ENCODE measurements around the gene SLK. TPM values are rescaled to one million over a fixed set of nuclear protein-coding genes. Genes with fewer than 3 reads are reported as not detected.

The SLK gene
- polyA plus RNA-seq, 2 donors, result 34.6 to 37.3 TPM

- Histone ChIP-seq H3K4me3 (ENCODE audit: low read depth in 1 of 2, low read length in 2 of 2) (no peak overlapping the region), H3K27me3 (ENCODE audit: control insufficient read depth in 1 of 2, insufficient read depth in 2 of 2, low read length in 2 of 2) (no peaks in the 10 kb centered on the region), H3K4me1 (ENCODE audit: control insufficient read depth in 2 of 2, insufficient read depth in 2 of 2, low read length in 1 of 2) (no peaks in the 10 kb centered on the region), H3K9me3 (ENCODE audit: control insufficient read depth in 2 of 2, insufficient read depth in 1 of 2, low read depth in 1 of 2, low read length in 1 of 2) (no peaks in the 10 kb centered on the region), H3K36me3 (ENCODE audit: control insufficient read depth in 2 of 2, insufficient read depth in 2 of 2, low read length in 1 of 2) (peaks cover 0 to 27% of the 10 kb centered on the region in 2 donors), H3K27ac (ENCODE audit: low read depth in 2 of 2, low read length in 1 of 2) (no peak overlapping the region)
- WGBS, 2 donors, result 81 to 82% methylated on average over 18 of the region's 18 CpGs
These were observed 68.5 kb downstream of the SLK start for GRCh38 chr10:104035194-104036068.

DNA sequence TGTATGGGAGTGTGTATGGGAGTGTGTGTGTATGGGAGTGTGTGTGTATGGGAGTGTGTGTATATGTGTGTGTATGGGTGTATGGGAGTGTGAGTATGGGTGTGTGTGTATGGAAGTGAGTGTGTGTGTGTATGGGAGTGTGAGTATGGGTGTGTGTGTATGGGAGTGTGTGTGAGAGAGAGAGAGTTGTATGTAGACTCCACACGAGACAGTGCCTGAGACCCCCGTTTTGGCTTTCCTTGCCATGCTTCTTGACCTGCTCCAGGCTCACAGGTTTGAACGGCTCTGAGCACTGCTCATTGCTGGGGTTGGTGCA, 69.1 kb downstream of the SLK start:
- Histone ChIP-seq H3K4me1 (ENCODE audit: control insufficient read depth in 2 of 2, insufficient read depth in 2 of 2, low read length in 1 of 2) (no peaks in the 10 kb centered on the region), H3K36me3 (ENCODE audit: control insufficient read depth in 2 of 2, insufficient read depth in 2 of 2, low read length in 1 of 2) (peaks cover 0 to 30% of the 10 kb centered on the region in 2 donors), H3K4me3 (ENCODE audit: low read depth in 1 of 2, low read length in 2 of 2) (no peak overlapping the region), H3K9me3 (ENCODE audit: control insufficient read depth in 2 of 2, insufficient read depth in 1 of 2, low read depth in 1 of 2, low read length in 1 of 2) (no peaks in the 10 kb centered on the region), H3K27ac (ENCODE audit: low read depth in 2 of 2, low read length in 1 of 2) (no peak overlapping the region), H3K27me3 (ENCODE audit: control insufficient read depth in 1 of 2, insufficient read depth in 2 of 2, low read length in 2 of 2) (no peaks in the 10 kb centered on the region)
- 46 to 53% methylated on average over 3 of the region's 3 CpGs for WGBS, 2 donors

- no peaks in the 10 kb centered on the region for H3K27me3 ChIP-seq (ENCODE audit: control insufficient read depth in 1 of 2, insufficient read depth in 2 of 2, low read length in 2 of 2)
- 66 to 68% methylated on average over 21 of the region's 21 CpGs for WGBS, 2 donors
- H3K27ac ChIP-seq (ENCODE audit: low read depth in 2 of 2, low read length in 1 of 2), result no peak overlapping the region
- H3K4me1 ChIP-seq (ENCODE audit: control insufficient read depth in 2 of 2, insufficient read depth in 2 of 2, low read length in 1 of 2), result no peaks in the 10 kb centered on the region
- H3K4me3 ChIP-seq (ENCODE audit: low read depth in 1 of 2, low read length in 2 of 2), result no peak overlapping the region
- H3K36me3 ChIP-seq (ENCODE audit: control insufficient read depth in 2 of 2, insufficient read depth in 2 of 2, low read length in 1 of 2), result peaks cover 0 to 32% of the 10 kb centered on the region in 2 donors
- no peaks in the 10 kb centered on the region for H3K9me3 ChIP-seq (ENCODE audit: control insufficient read depth in 2 of 2, insufficient read depth in 1 of 2, low read depth in 1 of 2, low read length in 1 of 2)
These were observed 69.7 kb downstream of the SLK start for GRCh38 chr10:104036518-104037260.

DNA sequence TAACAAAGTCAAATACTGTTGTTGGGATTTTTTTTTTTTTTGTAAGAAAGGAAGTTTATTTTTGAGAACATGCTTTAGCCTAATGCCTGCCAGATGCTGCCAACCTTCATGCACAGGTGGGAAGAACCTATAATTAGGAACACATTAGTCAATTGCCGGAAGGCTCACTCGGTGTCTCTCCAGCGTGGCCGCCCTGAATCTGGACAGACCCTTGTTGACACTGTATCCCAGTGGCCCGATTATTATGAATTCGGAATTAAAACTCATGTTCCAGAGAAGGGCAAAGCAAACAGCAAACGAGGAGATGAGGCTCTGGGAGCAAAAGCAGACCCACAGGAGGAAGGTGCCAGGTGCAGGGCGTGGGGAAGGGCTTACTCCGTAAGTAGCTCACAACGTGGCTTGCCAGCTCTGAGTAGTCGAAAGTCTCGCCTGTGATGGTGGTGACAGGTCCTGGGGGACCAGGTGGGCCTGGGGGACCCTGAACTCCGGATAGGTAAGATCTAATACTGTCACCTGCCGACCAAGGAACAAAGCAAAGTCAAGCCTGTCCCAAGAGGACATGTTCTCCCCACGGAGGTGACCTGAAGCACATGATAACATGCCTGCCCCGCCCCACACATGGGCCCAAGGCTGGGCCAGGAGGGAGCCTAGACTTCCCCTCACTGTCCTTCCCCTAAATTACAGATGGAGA, 70.5 kb downstream of the SLK start:
- no peaks in the 10 kb centered on the region for H3K4me1 ChIP-seq (ENCODE audit: control insufficient read depth in 2 of 2, insufficient read depth in 2 of 2, low read length in 1 of 2)
- H3K27me3 ChIP-seq (ENCODE audit: control insufficient read depth in 1 of 2, insufficient read depth in 2 of 2, low read length in 2 of 2), result no peaks in the 10 kb centered on the region
- H3K9me3 ChIP-seq (ENCODE audit: control insufficient read depth in 2 of 2, insufficient read depth in 1 of 2, low read depth in 1 of 2, low read length in 1 of 2), result no peaks in the 10 kb centered on the region
- no peak overlapping the region for H3K27ac ChIP-seq (ENCODE audit: low read depth in 2 of 2, low read length in 1 of 2)
- WGBS, 2 donors, result 66 to 77% methylated on average over 16 of the region's 16 CpGs
- H3K4me3 ChIP-seq (ENCODE audit: low read depth in 1 of 2, low read length in 2 of 2), result no peak overlapping the region
- H3K36me3 ChIP-seq (ENCODE audit: control insufficient read depth in 2 of 2, insufficient read depth in 2 of 2, low read length in 1 of 2), result peaks cover 0 to 28% of the 10 kb centered on the region in 2 donors

- 86 to 91% methylated on average over 8 of the region's 8 CpGs for WGBS, 2 donors
- no peak overlapping the region for H3K4me3 ChIP-seq (ENCODE audit: low read depth in 1 of 2, low read length in 2 of 2)
- no peaks in the 10 kb centered on the region for H3K4me1 ChIP-seq (ENCODE audit: control insufficient read depth in 2 of 2, insufficient read depth in 2 of 2, low read length in 1 of 2)
- H3K9me3 ChIP-seq (ENCODE audit: control insufficient read depth in 2 of 2, insufficient read depth in 1 of 2, low read depth in 1 of 2, low read length in 1 of 2), result no peaks in the 10 kb centered on the region
- no peak overlapping the region for H3K27ac ChIP-seq (ENCODE audit: low read depth in 2 of 2, low read length in 1 of 2)
- peaks cover 0 to 19% of the 10 kb centered on the region in 2 donors for H3K36me3 ChIP-seq (ENCODE audit: control insufficient read depth in 2 of 2, insufficient read depth in 2 of 2, low read length in 1 of 2)
- no peaks in the 10 kb centered on the region for H3K27me3 ChIP-seq (ENCODE audit: control insufficient read depth in 1 of 2, insufficient read depth in 2 of 2, low read length in 2 of 2)
These were observed 71.6 kb downstream of the SLK start for GRCh38 chr10:104038537-104038936.

- Histone ChIP-seq H3K4me1 (ENCODE audit: control insufficient read depth in 2 of 2, insufficient read depth in 2 of 2, low read length in 1 of 2) (no peaks in the 10 kb centered on the region), H3K36me3 (ENCODE audit: control insufficient read depth in 2 of 2, insufficient read depth in 2 of 2, low read length in 1 of 2) (peaks cover 0 to 12% of the 10 kb centered on the region in 2 donors), H3K4me3 (ENCODE audit: low read depth in 1 of 2, low read length in 2 of 2) (no peak overlapping the region), H3K9me3 (ENCODE audit: control insufficient read depth in 2 of 2, insufficient read depth in 1 of 2, low read depth in 1 of 2, low read length in 1 of 2) (no peaks in the 10 kb centered on the region), H3K27ac (ENCODE audit: low read depth in 2 of 2, low read length in 1 of 2) (no peak overlapping the region), H3K27me3 (ENCODE audit: control insufficient read depth in 1 of 2, insufficient read depth in 2 of 2, low read length in 2 of 2) (no peaks in the 10 kb centered on the region)
- WGBS, 2 donors, result 85 to 87% methylated on average over 7 of the region's 7 CpGs
These were observed 72.2 kb downstream of the SLK start for GRCh38 chr10:104038958-104039752.

- Histone ChIP-seq H3K4me3 (ENCODE audit: low read depth in 1 of 2, low read length in 2 of 2) (no peak overlapping the region), H3K27me3 (ENCODE audit: control insufficient read depth in 1 of 2, insufficient read depth in 2 of 2, low read length in 2 of 2) (no peaks in the 10 kb centered on the region), H3K4me1 (ENCODE audit: control insufficient read depth in 2 of 2, insufficient read depth in 2 of 2, low read length in 1 of 2) (no peaks in the 10 kb centered on the region), H3K9me3 (ENCODE audit: control insufficient read depth in 2 of 2, insufficient read depth in 1 of 2, low read depth in 1 of 2, low read length in 1 of 2) (no peaks in the 10 kb centered on the region), H3K27ac (ENCODE audit: low read depth in 2 of 2, low read length in 1 of 2) (no peak overlapping the region), H3K36me3 (ENCODE audit: control insufficient read depth in 2 of 2, insufficient read depth in 2 of 2, low read length in 1 of 2) (peaks cover 0 to 12% of the 10 kb centered on the region in 2 donors)
- 72 to 73% methylated on average over 6 of the region's 6 CpGs for WGBS, 2 donors
These were observed 73.4 kb downstream of the SLK start for GRCh38 chr10:104040382-104040781.

GRCh38 chr10:104040862-104041789, 74.2 kb downstream of the SLK start:
- 80% methylated on average over 9 of the region's 9 CpGs for WGBS, 2 donors
- Histone ChIP-seq H3K27ac (ENCODE audit: low read depth in 2 of 2, low read length in 1 of 2) (no peak overlapping the region), H3K4me1 (ENCODE audit: control insufficient read depth in 2 of 2, insufficient read depth in 2 of 2, low read length in 1 of 2) (no peaks in the 10 kb centered on the region), H3K36me3 (ENCODE audit: control insufficient read depth in 2 of 2, insufficient read depth in 2 of 2, low read length in 1 of 2) (peaks cover 0 to 12% of the 10 kb centered on the region in 2 donors), H3K27me3 (ENCODE audit: control insufficient read depth in 1 of 2, insufficient read depth in 2 of 2, low read length in 2 of 2) (no peaks in the 10 kb centered on the region), H3K4me3 (ENCODE audit: low read depth in 1 of 2, low read length in 2 of 2) (no peak overlapping the region), H3K9me3 (ENCODE audit: control insufficient read depth in 2 of 2, insufficient read depth in 1 of 2, low read depth in 1 of 2, low read length in 1 of 2) (no peaks in the 10 kb centered on the region)

Measured in esophagus (tissue), 2 donors.